Activated CD4-positive, alpha-beta T cell treated with anti-CD3 and anti-CD28 coated beads for 24 hours (primary cell): Measurements from ENCODE around the gene ACOT8.
"Not testable (repeated sequence)": the region's sequence is repeated elsewhere in the genome, so short reads cannot be mapped to it uniquely, and the experiment has no call there.

ENCODE experiments used
- DNase-seq, 2 donors: peaks; one replicate each; pipeline ENCODE4 v3.0.0-alpha.2; 2020; ENCODE audit warnings: low read depth in 2 of 2

Gene ACOT8

GRCh38 chr20:45853484-45853883, 3.7 kb downstream of the ACOT8 start:
- DNase-seq, result no peak

DNA sequence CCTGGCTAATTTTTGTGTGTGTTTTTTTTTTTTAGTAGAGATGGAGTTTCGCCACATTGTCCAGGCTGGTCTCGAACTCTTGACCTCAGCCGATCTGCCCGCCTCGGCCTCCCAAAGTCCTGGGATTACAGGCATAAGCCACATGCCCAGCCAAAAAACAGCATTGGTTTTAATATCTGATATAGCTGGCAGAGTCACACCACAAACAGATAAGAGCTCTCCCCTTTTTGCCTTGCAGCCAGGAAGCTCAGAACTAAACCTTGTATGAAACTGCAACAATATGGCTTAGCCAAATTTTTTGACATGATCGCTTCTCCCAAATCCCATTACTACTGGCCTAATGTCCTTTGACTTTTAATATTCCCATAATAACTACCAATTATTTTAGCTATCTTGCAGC, 4.9 kb downstream of the ACOT8 start:
- DNase-seq, result no peak

GRCh38 chr20:45851501-45851900, 5.7 kb downstream of the ACOT8 start:
- no peak for DNase-seq

DNA sequence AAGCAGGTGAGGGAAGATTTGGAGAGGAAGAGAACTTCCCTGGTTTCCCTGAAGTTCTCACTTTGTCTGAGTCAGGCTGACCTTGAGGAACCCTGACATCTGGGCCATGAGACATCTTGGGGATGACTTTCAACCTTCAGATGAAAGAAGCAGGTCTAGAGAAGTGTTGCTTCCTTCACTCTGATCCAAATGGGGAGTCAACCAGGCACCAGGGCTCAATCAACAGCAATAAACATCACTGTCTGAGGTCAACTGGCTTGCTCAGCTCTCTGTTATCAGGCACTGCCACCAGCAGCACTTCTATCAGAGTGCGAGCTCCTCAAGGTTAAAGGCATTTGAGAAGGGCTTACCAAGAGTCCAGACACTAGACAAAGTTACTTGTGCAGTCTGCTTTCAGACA, 6.3 kb downstream of the ACOT8 start:
- no peak for DNase-seq

GRCh38 chr20:45850238-45850637, 7.0 kb downstream of the ACOT8 start:
- DNase-seq, result no peak

GRCh38 chr20:45848969-45849582, 8.1 kb downstream of the ACOT8 start:
- DNase-seq, result no peak

GRCh38 chr20:45848421-45848820, 8.8 kb downstream of the ACOT8 start:
- no peak for DNase-seq

DNA sequence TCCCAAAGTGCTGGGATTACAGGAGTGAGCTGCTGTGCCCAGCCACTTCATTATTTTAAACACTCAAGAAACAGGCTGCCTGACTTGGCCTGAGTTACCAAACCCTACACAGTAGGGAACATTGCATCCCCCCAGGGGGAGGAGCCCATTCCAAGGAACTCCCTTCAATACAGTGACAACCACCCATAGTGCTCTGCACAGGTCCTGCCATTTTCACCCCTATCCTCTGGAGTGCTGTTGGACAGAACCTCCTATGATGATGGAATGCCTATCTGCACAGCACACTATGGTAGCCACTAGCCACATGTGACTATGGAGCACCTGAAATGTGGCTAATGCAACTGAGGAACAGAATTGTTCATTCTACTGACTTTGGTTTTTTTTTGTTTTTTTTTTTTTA, 11.7 kb downstream of the ACOT8 start:
- no peak for DNase-seq

- DNase-seq, result no peak
Measured at GRCh38 chr20:45843506-45843905, 13.7 kb downstream of the ACOT8 start.

- DNase-seq, result no peak
Measured at GRCh38 chr20:45842169-45842812, 14.9 kb downstream of the ACOT8 start.

DNA sequence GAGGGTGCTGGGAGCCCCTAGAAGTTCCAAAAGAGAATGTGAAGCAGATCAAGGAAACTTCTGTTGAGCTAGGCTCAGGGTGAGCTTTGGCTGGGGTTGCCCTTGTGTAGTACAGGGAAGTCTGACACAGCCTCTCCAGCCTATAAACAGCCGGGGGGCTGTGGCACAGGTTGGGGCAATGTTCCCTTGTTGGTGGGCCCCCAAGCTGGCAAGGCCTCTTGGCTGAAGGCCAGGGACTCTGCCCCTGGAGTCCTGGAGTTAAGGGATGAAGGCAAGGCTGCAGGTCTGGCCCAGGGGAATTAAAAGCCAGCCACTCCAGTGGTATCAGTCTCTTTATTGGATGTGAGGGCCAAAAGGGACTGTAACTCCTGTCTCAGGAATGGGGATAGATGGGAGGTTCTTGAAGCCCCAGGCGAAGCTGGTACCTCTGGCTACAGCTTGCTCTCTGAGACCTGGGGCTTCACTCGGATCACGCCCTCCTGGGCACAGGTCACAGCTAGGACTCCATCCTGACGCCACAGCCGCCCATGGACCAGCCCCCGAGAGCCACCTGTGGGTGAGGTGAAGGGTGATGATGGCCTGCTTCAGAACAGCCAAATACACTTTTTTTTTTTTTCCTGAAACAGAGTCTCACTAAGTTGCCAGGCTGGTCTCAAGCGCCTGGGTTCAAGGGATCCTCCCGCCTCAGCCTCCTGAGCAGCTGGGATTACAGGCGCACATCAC, 15.6 kb downstream of the ACOT8 start:
- no peak for DNase-seq

GRCh38 chr20:45840700-45841198, 16.4 kb downstream of the ACOT8 start:
- no peak for DNase-seq

DNA sequence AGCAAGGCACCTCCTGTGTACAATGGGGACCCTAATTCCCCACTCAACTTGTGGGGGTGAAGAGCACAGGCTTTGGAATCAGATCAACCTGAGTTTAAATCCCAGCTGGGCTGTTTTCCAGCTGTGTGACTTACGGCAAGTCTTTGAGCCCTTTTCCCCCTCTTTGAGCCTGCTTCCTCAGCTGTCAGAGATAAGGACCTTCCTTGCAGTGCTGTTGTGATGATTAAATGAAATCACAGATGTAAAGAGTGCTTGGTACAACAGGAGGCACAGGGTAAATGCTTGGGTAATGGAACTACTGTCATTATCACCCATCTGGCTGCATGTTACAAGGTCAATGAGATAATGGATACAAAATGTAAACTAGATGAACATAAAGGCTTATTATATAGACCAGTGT, 20.4 kb downstream of the ACOT8 start:
- DNase-seq, result no peak

- no peak for DNase-seq
Measured at GRCh38 chr20:45835825-45836224, 21.4 kb downstream of the ACOT8 start.

GRCh38 chr20:45835329-45835765, 21.8 kb downstream of the ACOT8 start:
- DNase-seq, result no peak

GRCh38 chr20:45834797-45835161, 22.4 kb downstream of the ACOT8 start:
- no peak for DNase-seq

DNA sequence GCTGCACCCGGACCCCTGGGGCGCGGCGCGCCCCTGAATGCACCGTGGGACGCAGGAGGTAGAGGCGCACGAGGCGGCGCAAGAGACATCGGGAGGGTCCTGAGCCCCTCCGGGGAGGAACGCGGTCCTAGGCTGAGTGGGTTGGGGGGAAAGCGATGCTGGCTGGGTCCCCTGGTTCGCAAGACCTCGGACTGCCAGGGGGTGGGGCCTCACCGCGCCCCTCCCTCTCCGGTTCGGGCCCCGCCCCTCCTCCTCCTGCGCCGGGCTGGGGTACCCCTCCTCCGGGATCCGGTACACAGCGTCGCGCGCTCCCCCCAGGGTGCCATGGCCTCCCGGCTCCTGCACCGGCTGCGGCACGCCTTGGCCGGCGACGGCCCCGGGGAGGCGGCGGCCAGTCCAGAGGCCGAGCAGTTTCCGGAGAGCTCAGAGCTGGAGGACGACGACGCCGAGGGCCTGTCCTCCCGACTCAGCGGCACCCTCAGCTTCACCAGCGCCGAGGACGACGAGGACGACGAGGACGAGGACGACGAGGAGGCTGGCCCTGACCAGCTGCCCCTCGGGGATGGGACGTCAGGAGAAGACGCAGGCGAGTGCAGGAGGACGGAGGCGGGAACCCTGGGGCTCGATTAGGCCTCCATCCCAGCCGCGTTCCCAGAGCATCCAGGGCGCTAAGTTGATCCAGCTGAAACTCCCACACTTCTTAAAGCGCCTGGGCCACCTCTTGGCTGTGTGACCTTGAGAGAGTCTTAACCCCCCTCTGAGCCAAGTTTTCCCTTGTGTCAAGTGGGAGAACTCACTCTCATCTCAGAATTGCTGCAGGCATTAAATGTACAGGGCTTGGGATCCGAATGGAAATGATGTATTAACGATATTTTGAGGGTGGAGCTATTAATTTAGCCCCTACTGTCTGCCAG, 23.1 kb downstream of the ACOT8 start:
- peak in 1 of 2 donors; percentile 43 for DNase-seq

- no peak for DNase-seq
Measured at GRCh38 chr20:45833030-45833882, 23.9 kb downstream of the ACOT8 start, which contains the start of gene SNX21. Gene SNX21 (plus strand): TSS chr20:45833799. CDS start chr20:45833920, 121 bp downstream.

GRCh38 chr20:45832619-45833018, 24.6 kb downstream of the ACOT8 start:
- no peak for DNase-seq

- DNase-seq, result not testable (repeated sequence)
Measured at GRCh38 chr20:45829673-45830106, 27.5 kb downstream of the ACOT8 start.

DNA sequence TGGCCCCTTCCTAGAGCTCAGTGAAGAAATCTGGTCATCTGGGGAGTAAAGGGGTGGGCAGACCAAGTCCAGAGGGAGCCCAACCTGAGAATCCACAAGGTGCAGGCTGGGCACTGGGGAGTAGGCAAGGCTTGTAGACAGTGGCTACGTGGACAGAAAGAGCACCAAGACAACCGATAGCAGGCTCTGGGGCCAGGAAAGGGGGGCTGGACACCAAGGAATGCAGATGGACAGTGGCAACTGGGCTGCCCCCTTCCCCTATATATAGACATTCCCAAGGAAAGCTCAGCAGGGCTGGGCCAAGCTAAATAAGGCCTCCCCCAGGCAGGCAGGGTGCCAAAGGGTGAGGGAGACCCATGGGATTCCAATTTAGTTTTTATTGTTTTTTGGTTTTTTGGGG, 28.6 kb downstream of the ACOT8 start:
- DNase-seq, result no peak
